CD4-positive, alpha-beta memory T cell (primary cell): ENCODE results near the gene MLLT11. TPM values are rescaled to one million over a fixed set of nuclear protein-coding genes. Genes with fewer than 3 reads are reported as not detected.

Source experiments
- CTCF ChIA-PET: fragments of 350-600 bp; sonication (Branson Sonifier 250); formaldehyde crosslinking; loops from one replicate; lab custom pipeline; 2021; ENCODE audit warnings: inconsistent platforms; ENCODE audit not compliant: partially characterized antibody; lab: Charles Lee
- POLR2A ChIA-PET: fragments of 350-600 bp; sonication (Branson Sonifier 250); formaldehyde crosslinking; loops from one replicate; lab custom pipeline; 2021; ENCODE audit not compliant: partially characterized antibody; lab: Charles Lee
- DNase-seq, 5 donors: peaks; one replicate each; pipeline versions ENCODE4 v3.0.0 to v3.0.0-alpha.2; 2020 to 2022; ENCODE audit warnings: mixed read lengths in 1 of 5
- H3K27ac ChIP-seq: one replicate; pipeline ENCODE4 v1.7.0; 2013; ENCODE audit warnings: low read depth, low read length
- H3K27me3 ChIP-seq: 2 replicates; pipeline ENCODE4 v1.7.0; 2013; ENCODE audit warnings: mild to moderate bottlenecking, low read length, moderate library complexity; ENCODE audit not compliant: insufficient read depth
- H3K36me3 ChIP-seq: 2 replicates; pipeline ENCODE4 v1.7.0; 2013; ENCODE audit warnings: mild to moderate bottlenecking, low read length, moderate library complexity; ENCODE audit not compliant: insufficient read depth
- H3K4me1 ChIP-seq: 2 replicates; pipeline ENCODE4 v1.7.0; 2013; ENCODE audit warnings: mild to moderate bottlenecking, low read length, moderate library complexity; ENCODE audit not compliant: insufficient read depth
- H3K4me3 ChIP-seq, 2 donors: one replicate each; pipeline ENCODE4 v1.7.0; 2013; ENCODE audit warnings: low read length in 2 of 2, mild to moderate bottlenecking in 1 of 2
- H3K9me3 ChIP-seq, 2 donors: one replicate each; pipeline ENCODE4 v1.7.0; 2013; ENCODE audit warnings: low read length in 2 of 2, control low read depth in 1 of 2; ENCODE audit not compliant: control insufficient read depth in 1 of 2
- H3K27ac Mint-ChIP-seq, 7 donors: one replicate each; pipeline ENCODE4 v1.8.0; 2020 to 2021; ENCODE audit warnings: mixed read lengths in 7 of 7, mild to moderate bottlenecking in 6 of 7, inconsistent platforms in 3 of 7, moderate library complexity in 3 of 7
- H3K27me3 Mint-ChIP-seq, 2 donors: one replicate each; pipeline ENCODE4 v1.8.0; 2020 to 2021; ENCODE audit warnings: mixed read lengths in 2 of 2
- H3K36me3 Mint-ChIP-seq, 2 donors: one replicate each; pipeline ENCODE4 v1.8.0; 2020 to 2021; ENCODE audit warnings: mixed read lengths in 2 of 2, inconsistent platforms in 1 of 2, mild to moderate bottlenecking in 1 of 2
- H3K4me1 Mint-ChIP-seq, 4 donors: one replicate each; pipeline ENCODE4 v1.8.0; 2020 to 2021; ENCODE audit warnings: mixed read lengths in 4 of 4, mild to moderate bottlenecking in 1 of 4
- H3K4me3 Mint-ChIP-seq, 8 donors: one replicate each; pipeline ENCODE4 v1.8.0; 2020 to 2021; ENCODE audit warnings: mixed read lengths in 8 of 8, mild to moderate bottlenecking in 7 of 8, moderate library complexity in 6 of 8, inconsistent platforms in 3 of 8
- H3K9me3 Mint-ChIP-seq, 8 donors: one replicate each; pipeline ENCODE4 v1.8.0; 2020 to 2021; ENCODE audit warnings: mixed read lengths in 8 of 8, mild to moderate bottlenecking in 5 of 8, inconsistent platforms in 3 of 8, moderate library complexity in 1 of 8
- intact Hi-C: fragments of 100-400 bp; cut with micrococcal nuclease; formaldehyde crosslinking; loops from one replicate; pipeline ENCODE4 v1.15.1; 2023
- polyA plus RNA-seq, 2 donors: library from polyadenylated mRNA; unstranded; fragments of 300-500 nt; fragmentation: Illumina TruSeq; gene quantifications; one replicate each; pipeline ENCODE4 v1.2.3, GENCODE V29; 2021
- total RNA-seq, 2 experiments: library from RNA; stranded (reverse); gene quantifications; one replicate each; pipeline ENCODE4 v1.2.3, GENCODE V29; 2021

The MLLT11 gene
- total and polyA plus RNA-seq, 4 experiments from 2014 or later: 3.6 to 4.9 (median 4.2) TPM

- peaks cover 21 to 54% (median 29%) of the 10 kb centered on the region in 4 donors for H3K4me1 Mint-ChIP-seq
- peaks cover 0 to 1% of the 10 kb centered on the region in 2 donors for H3K27me3 Mint-ChIP-seq
- Histone ChIP-seq H3K4me1 (peaks cover 29% of the 10 kb centered on the region), H3K4me3 (peak overlapping the region; percentile 89 to 93), H3K9me3 (no peaks in the 10 kb centered on the region), H3K27ac (peak overlapping the region; percentile 90), H3K36me3 (peaks cover 2% of the 10 kb centered on the region), H3K27me3 (no peaks in the 10 kb centered on the region)
- H3K4me3 Mint-ChIP-seq: peak overlapping the region; percentile 96 to 100 (median 100)
- peaks cover 0 to 7% (median 0%) of the 10 kb centered on the region in 8 donors for H3K9me3 Mint-ChIP-seq
- H3K27ac Mint-ChIP-seq: peak overlapping the region; percentile 98 to 100 (median 99)
- ChIA-PET CTCF (interaction anchor here (1.0 to 9.0 kb wide), 5 partner anchors 10 to 95 kb away, joined by 4 to 92 read pairs (median 67); partner anchors contain the start of genes C1orf56, GABPB2 and TNFAIP8L2), POLR2A (interaction anchor here (0.9 to 16.6 kb wide), 5 partner anchors 11 to 96 kb away, joined by 4 to 325 read pairs (median 124); partner anchors contain the start of genes C1orf56, GABPB2 and MINDY1)
- no peak for DNase-seq
- H3K36me3 Mint-ChIP-seq: peaks cover 25 to 38% of the 10 kb centered on the region in 2 donors
- intact Hi-C loops: loop anchor here (1.0 kb wide), 2 partner anchors 9 to 37 kb away; partner anchors contain the start of gene GABPB2
Observed at GRCh38 chr1:151060657-151061421, 642 bp downstream of the MLLT11 start.

DNA sequence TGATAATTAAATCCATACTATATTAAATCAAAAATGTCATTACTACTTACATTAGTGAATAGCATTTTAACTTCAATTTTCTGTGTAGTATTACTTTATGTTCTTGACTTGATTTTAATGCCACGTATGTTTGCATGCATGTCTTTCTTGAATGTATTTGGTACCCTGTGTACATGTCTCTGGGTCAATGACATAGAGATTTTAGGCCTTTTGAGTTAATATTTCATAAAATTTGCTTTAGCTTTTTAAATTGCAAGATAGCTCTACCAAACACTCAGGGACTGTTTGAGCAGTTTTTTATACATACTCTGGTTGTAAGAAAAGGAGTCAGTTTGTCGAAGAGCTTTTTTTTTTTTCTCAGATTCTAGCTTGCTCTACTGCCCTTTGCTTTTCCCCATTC, 1.5 kb downstream of the MLLT11 start:
- POLR2A ChIA-PET: interaction anchor here (1.2 to 16.6 kb wide), 4 partner anchors 8 to 33 kb away, joined by 3 to 325 read pairs (median 171); partner anchors contain the start of genes C1orf56 and GABPB2
- no peak for DNase-seq
- Histone ChIP-seq H3K27me3 (no peaks in the 10 kb centered on the region), H3K9me3 (no peaks in the 10 kb centered on the region), H3K4me1 (peaks cover 23% of the 10 kb centered on the region), H3K27ac (no peak overlapping the region), H3K4me3 (no peak overlapping the region), H3K36me3 (no peaks in the 10 kb centered on the region)
- peaks cover 14 to 46% (median 22%) of the 10 kb centered on the region in 4 donors for H3K4me1 Mint-ChIP-seq
- intact Hi-C loops: no loop called here
- no peak overlapping the region for H3K4me3 Mint-ChIP-seq
- peaks cover 0 to 1% of the 10 kb centered on the region in 2 donors for H3K27me3 Mint-ChIP-seq
- CTCF ChIA-PET: interaction anchor here (0.8 to 9.0 kb wide), 9 partner anchors 10 to 94 kb away, joined by 3 to 92 read pairs (median 6); partner anchors contain the start of genes C1orf56, GABPB2 and TNFAIP8L2
- H3K9me3 Mint-ChIP-seq: peaks cover 0 to 5% (median 0%) of the 10 kb centered on the region in 8 donors
- peaks cover 17 to 30% of the 10 kb centered on the region in 2 donors for H3K36me3 Mint-ChIP-seq
- peak overlapping the region in 1 of 7 donors; percentile 98 for H3K27ac Mint-ChIP-seq

DNA sequence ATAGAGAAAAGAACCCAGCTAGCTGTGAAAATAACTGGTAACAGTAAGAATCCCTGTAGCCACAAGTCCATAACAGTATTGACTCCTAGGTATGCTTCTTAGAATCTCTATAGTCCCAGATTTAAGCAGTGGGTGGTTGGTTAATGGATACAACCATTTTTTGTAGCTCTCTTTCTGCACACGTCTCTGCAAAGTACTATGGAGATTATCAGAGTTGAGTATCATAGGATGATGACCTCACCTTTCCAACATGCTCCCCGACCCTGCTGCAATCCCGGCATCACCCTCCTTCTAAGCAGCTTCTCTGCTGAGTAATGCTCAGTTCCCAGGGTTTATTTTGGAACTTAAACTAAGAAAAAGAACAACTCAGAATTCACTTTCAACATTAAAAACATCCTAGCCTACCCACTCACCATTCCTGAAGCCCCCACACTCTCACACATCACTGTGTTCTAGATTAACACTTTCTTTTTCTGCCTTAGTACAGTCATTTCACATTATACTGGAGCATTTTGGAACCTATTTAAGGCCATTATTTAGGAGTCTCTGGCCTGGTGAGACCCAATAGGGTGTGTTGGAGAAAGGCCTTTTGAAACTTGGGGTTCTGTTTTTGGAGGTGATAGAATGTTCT, 2.7 kb downstream of the MLLT11 start:
- intact Hi-C loops: no loop called here
- H3K27ac ChIP-seq: no peak overlapping the region
- no peak overlapping the region for H3K4me3 ChIP-seq
- POLR2A ChIA-PET: interaction anchor here (0.5 to 9.5 kb wide), 4 partner anchors 8 to 30 kb away, joined by 3 to 325 read pairs (median 3); partner anchors contain the start of genes C1orf56 and GABPB2
- H3K36me3 Mint-ChIP-seq: peaks cover 8 to 21% of the 10 kb centered on the region in 2 donors
- CTCF ChIA-PET: interaction anchor here (0.5 to 9.0 kb wide), 7 partner anchors 11 to 93 kb away, joined by 4 to 92 read pairs (median 7); partner anchors contain the start of genes C1orf56 and GABPB2
- H3K4me3 Mint-ChIP-seq: peak overlapping the region in 2 of 8 donors; percentile 2 to 41
- peaks cover 12 to 34% (median 16%) of the 10 kb centered on the region in 4 donors for H3K4me1 Mint-ChIP-seq
- peak overlapping the region in 1 of 7 donors; percentile 98 for H3K27ac Mint-ChIP-seq
- H3K4me1 ChIP-seq: peaks cover 15% of the 10 kb centered on the region
- DNase-seq: no peak
- peaks cover 0 to 4% (median 0%) of the 10 kb centered on the region in 8 donors for H3K9me3 Mint-ChIP-seq
- H3K36me3 ChIP-seq: no peaks in the 10 kb centered on the region
- H3K27me3 Mint-ChIP-seq: no peaks in the 10 kb centered on the region
- H3K27me3 ChIP-seq: no peaks in the 10 kb centered on the region
- H3K9me3 ChIP-seq: no peaks in the 10 kb centered on the region

DNA sequence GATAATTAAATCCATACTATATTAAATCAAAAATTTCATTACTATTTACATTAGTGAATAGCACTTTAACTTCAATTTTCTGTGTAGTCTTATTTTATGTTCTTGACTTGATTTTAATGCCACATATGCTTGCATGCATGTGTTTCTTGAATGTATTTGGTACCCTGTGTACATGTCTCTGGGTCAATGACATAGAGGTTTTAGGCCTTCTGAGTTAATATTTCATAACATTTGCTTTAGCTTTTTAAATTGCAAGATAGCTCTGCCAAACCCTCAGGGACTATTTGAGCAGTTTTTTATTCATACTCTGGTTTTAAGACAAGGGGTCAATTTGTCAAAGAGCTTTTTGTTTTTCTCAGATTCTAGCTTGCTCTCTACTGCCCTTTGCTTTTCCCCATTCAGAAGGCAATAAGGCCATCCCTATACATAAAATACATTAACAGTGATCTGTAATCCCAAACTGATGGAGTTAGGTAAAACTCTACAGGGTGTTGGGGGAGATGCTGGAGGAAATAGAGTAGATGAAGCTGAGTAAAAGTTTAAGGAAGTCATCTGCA, 5.0 kb downstream of the MLLT11 start:
- peaks cover 0 to 5% of the 10 kb centered on the region in 2 donors for H3K36me3 Mint-ChIP-seq
- CTCF ChIA-PET: interaction anchor here (0.6 to 4.7 kb wide), 5 partner anchors 9 to 41 kb away, joined by 3 to 24 read pairs (median 4); partner anchors contain the start of gene C1orf56
- intact Hi-C loops: no loop called here

GRCh38 chr1:151067185-151067584, 7.0 kb downstream of the MLLT11 start:
- Mint-ChIP-seq H3K27me3 (no peaks in the 10 kb centered on the region), H3K27ac (peak overlapping the region in 2 of 7 donors; percentile 60 to 97), H3K36me3 (peaks cover 4 to 9% of the 10 kb centered on the region in 2 donors), H3K4me3 (peak overlapping the region in 1 of 8 donors; percentile 37), H3K9me3 (no peaks in the 10 kb centered on the region), H3K4me1 (peaks cover 9 to 26% (median 21%) of the 10 kb centered on the region in 4 donors)
- peaks cover 17% of the 10 kb centered on the region for H3K4me1 ChIP-seq
- no peak overlapping the region for H3K4me3 ChIP-seq
- H3K27ac ChIP-seq: no peak overlapping the region
- H3K9me3 ChIP-seq: no peaks in the 10 kb centered on the region
- intact Hi-C loops: no loop called here
- no peaks in the 10 kb centered on the region for H3K36me3 ChIP-seq
- no peaks in the 10 kb centered on the region for H3K27me3 ChIP-seq
- POLR2A ChIA-PET: interaction anchor here (1.4 to 5.1 kb wide), 3 partner anchors 12 to 79 kb away, joined by 3 to 45 read pairs (median 32); partner anchors contain the start of genes C1orf56 and SEMA6C
- DNase-seq: no peak
- CTCF ChIA-PET: interaction anchor here (0.7 to 4.7 kb wide), 3 partner anchors 32 to 64 kb away, joined by 3 to 24 read pairs (median 3); no protein-coding TSS in a partner anchor

More for the DNA sequence above, 5.0 kb downstream of the MLLT11 start:
- Histone ChIP-seq H3K27me3 (no peaks in the 10 kb centered on the region), H3K4me3 (no peak overlapping the region), H3K9me3 (no peaks in the 10 kb centered on the region), H3K36me3 (no peaks in the 10 kb centered on the region), H3K27ac (no peak overlapping the region), H3K4me1 (peaks cover 19% of the 10 kb centered on the region)
- Mint-ChIP-seq H3K9me3 (no peaks in the 10 kb centered on the region), H3K4me1 (peaks cover 10 to 20% (median 19%) of the 10 kb centered on the region in 4 donors), H3K27me3 (no peaks in the 10 kb centered on the region), H3K4me3 (no peak overlapping the region), H3K27ac (no peak overlapping the region)
- no peak for DNase-seq
- POLR2A ChIA-PET: interaction anchor here (4.7 to 5.1 kb wide), 2 partner anchors 10 to 16 kb away, joined by 32 to 45 read pairs; partner anchors contain the start of gene C1orf56

- peaks cover 12 to 13% of the 10 kb centered on the region in 2 donors for H3K36me3 Mint-ChIP-seq
- intact Hi-C loops: no loop called here
- no peaks in the 10 kb centered on the region for H3K9me3 Mint-ChIP-seq
- peaks cover 17% of the 10 kb centered on the region for H3K4me1 ChIP-seq
- H3K27ac ChIP-seq: no peak overlapping the region
- DNase-seq: no peak
- no peaks in the 10 kb centered on the region for H3K9me3 ChIP-seq
- CTCF ChIA-PET: interaction anchor here (1.1 to 8.7 kb wide), 2 partner anchors 11 to 22 kb away, joined by 4 to 92 read pairs; partner anchors contain the start of genes C1orf56, CDC42SE1 and MLLT11
- H3K4me1 Mint-ChIP-seq: peaks cover 13 to 34% (median 25%) of the 10 kb centered on the region in 4 donors
- peak overlapping the region; percentile 77 to 100 (median 91) for H3K27ac Mint-ChIP-seq
- no peaks in the 10 kb centered on the region for H3K36me3 ChIP-seq
- no peaks in the 10 kb centered on the region for H3K27me3 ChIP-seq
- peak overlapping the region; percentile 68 to 100 (median 99) for H3K4me3 Mint-ChIP-seq
- no peaks in the 10 kb centered on the region for H3K27me3 Mint-ChIP-seq
- no peak overlapping the region for H3K4me3 ChIP-seq
- POLR2A ChIA-PET: interaction anchor here (1.3 to 5.6 kb wide), 4 partner anchors 10 to 20 kb away, joined by 10 to 124 read pairs (median 38); partner anchors contain the start of genes C1orf56, CDC42SE1 and MLLT11
Observed at GRCh38 chr1:151069103-151069486, 8.9 kb downstream of the MLLT11 start.
